H54 (cell line): ENCODE data around the gene PXDN.
A peak's percentile ranks its signal among the peaks of the same experiment; 100 is the strongest.
"Not testable (repeated sequence)": the region's sequence is repeated elsewhere in the genome, so short reads cannot be mapped to it uniquely, and the experiment has no call there.

Experiments used
- DNase-seq: peaks from one replicate; pipeline ENCODE4 v3.0.0; 2011; ENCODE audit warnings: low spot score, mixed read lengths; ENCODE audit not compliant: insufficient read length
- FAIRE-seq: peaks from 3 replicates; lab custom pipeline; 2011; peaks lifted over from hg19 to GRCh38; lab: Jason Lieb, UNC
- POLR2A ChIP-seq: IDR thresholded peaks from 2 replicates; pipeline ENCODE4 v1.6.1; 2011; ENCODE audit warnings: low read depth, mild to moderate bottlenecking, low read length

Gene PXDN

DNA sequence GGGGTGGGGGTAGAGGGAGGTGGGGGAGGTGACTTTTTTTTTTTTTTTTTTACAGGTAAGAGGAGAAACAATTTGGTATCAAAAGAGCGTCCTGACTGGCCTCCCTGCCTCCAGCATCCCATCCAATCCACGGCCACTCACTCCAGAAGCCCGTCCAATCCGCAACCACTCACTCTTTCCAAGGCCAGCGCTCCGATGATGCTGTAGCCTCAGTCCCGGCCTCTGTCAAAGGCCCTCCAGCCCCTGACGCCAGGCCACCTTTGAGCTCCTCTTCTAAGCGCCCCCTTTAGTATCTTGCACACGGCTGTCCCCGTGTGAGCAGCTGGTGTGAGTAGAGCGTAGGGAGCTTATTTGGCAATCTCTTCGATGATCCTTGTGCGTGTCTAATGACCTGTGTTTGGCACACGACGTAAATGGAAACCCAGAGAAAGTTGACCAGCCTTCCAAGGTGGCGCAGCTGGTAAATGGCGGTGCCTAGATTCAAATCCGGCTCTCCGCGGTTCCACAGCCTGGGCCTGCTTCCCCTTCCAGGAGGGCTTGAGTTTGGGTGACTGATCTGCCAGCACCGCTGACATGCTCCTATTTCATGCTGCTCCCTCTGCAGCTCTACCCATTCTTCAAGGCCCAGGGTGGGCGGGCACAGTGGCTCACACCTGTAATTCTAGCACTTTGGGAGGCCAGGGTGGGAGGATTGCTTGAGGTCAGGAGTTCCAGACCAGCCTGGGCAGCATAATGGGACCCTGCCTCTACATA lies 23.8 kb upstream of the PXDN start:
- FAIRE-seq (no peak), DNase-seq (no peak)
- no peak for TF ChIP-seq POLR2A

DNA sequence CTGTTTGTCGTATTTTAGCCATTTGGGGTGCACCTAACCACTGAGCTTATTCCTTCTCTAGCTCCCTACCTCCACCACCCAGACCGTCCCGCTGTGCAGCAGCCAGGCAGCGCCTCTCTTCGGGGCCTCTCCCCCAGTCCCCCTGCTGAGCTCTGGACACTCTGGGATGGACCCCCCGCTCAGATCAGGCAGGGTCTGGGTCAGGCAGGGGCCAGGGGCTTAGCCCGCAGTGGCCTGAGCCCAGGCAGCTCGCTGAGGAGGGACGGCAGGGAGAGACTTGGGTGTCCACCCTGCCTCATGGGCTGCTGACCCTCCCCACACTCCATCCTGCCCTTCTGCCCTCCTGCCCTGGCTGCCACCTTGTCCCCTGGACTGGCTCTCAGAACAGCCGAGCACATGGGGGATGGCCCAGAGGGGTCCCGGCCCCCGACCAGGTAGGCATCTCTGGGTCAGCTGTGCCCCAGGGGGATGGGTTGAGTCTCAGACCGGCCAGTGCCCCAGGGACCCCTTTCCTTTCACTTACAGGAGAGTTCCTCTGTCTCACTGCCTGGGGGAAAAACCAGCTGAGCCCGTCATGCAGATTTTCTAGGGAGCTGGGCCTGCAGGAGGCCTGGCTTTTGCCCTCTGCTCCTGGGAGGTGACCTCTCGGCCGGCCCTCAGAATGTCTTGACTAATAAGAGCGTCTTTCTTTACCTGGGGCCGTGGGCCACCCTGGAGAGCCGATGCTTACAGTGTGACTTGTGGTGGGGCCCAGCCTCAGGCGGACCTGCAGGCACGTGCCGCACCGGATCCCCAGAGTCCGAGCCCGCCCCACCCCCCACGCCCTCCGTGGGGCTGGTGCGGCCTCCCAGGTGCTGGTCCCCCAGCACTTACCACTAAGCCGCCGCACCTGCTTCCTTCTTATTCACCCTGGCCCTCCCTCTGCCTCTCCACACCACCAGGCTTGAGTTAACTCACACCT lies 22.8 kb upstream of the PXDN start:
- no peak for FAIRE-seq
- no peak for TF ChIP-seq POLR2A
- DNase-seq: no peak

DNA sequence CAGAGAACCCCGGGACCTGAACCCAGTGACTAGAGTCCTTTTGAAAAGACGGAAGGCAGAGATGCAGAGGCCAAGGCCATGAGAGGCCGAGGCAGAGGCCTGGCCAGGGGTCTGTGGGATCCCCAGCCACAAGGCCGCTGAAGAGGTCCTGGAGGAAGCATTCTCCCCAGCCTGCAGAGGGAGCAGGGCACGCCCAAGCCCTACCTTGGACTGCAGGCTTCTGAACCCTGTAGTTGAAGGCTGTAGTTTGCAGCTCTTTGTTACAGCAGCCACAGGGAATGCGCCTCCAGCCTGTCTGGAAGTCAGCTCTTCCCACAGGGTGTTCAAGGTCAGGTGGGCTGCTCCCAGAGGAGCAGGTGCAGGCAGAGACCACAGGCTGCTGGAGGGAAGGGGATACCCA lies 22.1 kb upstream of the PXDN start:
- DNase-seq (no peak), FAIRE-seq (no peak)
- no peak for TF ChIP-seq POLR2A

GRCh38 chr2:1765201-1765600 lies 20.9 kb upstream of the PXDN start:
- DNase-seq, FAIRE-seq: not testable (repeated sequence)

GRCh38 chr2:1759611-1759930 lies 15.3 kb upstream of the PXDN start:
- no peak for TF ChIP-seq POLR2A
- FAIRE-seq: no peak

GRCh38 chr2:1758774-1759610 lies 14.7 kb upstream of the PXDN start:
- no peak for TF ChIP-seq POLR2A
- DNase-seq (no peak), FAIRE-seq (no peak)

More at GRCh38 chr2:1759611-1759930, 15.3 kb upstream of the PXDN start:
- no peak for DNase-seq

GRCh38 chr2:1758171-1758570 lies 13.9 kb upstream of the PXDN start:
- TF ChIP-seq POLR2A: no peak
- no peak for DNase-seq
- no peak for FAIRE-seq

DNA sequence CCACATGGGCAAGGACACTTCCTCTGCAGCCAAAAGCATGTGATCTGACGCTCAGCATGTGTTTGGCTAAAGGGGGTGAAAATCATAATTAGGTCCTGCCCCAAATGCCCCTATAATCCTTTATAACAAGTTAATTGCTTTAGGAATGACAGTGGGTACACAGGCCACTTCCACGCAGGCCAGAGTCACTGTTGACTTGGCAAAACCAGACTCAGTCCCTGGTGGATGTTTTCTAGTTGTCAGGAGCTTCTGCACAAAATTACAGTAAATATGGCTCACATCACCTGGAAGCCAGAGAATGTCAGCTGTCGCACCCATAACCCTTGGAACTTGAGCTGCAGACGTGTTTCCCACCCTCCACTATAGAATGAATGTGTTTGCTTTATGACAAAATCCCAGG lies 13.3 kb upstream of the PXDN start:
- FAIRE-seq (no peak), DNase-seq (no peak)

DNA sequence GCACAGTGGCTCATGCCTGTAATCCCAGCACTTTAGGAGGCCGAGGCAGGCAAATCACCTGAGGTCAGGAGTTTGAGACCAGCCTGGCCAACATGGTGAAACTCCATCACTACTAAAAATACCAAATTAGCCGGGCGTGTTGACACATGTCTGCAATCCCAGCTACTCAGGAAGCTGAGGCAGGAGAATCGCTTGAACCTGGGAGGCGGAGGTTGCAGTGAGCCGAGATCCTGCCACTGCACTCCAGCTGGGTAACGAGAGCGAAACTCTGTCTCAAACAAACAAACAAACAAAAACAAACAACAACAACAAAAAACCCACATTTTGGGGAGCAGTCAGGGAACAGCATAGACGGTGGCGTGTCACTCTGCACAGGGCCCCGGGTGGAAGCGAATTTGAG lies 12.8 kb upstream of the PXDN start:
- DNase-seq, FAIRE-seq: not testable (repeated sequence)

More for the DNA sequence above, 13.3 kb upstream of the PXDN start:
- TF ChIP-seq POLR2A: no peak

DNA sequence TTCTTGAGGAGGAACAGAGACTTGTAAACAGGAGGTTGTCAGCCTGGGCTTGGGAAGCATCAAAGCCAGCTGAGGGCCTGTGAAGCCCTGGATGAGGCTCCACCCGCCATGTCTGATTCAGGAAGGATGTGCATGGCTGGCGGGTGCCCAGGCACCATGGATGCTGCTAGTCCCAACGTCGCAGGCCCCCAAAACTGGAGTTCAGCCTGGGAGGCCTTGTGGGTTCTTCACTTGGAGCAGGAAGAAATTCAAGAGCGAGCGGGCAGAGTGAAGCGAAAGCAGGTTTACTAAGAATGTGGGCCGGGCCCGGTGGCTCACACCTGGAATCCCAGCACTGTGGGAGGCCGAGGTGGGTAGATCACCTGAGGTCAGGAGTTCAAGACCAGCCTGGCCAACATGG lies 12.1 kb upstream of the PXDN start:
- no peak for DNase-seq
- FAIRE-seq: no peak
- no peak for TF ChIP-seq POLR2A

GRCh38 chr2:1755436-1756191 lies 11.3 kb upstream of the PXDN start:
- TF ChIP-seq POLR2A: no peak
- no peak for FAIRE-seq
- peak; percentile 59 for DNase-seq

DNA sequence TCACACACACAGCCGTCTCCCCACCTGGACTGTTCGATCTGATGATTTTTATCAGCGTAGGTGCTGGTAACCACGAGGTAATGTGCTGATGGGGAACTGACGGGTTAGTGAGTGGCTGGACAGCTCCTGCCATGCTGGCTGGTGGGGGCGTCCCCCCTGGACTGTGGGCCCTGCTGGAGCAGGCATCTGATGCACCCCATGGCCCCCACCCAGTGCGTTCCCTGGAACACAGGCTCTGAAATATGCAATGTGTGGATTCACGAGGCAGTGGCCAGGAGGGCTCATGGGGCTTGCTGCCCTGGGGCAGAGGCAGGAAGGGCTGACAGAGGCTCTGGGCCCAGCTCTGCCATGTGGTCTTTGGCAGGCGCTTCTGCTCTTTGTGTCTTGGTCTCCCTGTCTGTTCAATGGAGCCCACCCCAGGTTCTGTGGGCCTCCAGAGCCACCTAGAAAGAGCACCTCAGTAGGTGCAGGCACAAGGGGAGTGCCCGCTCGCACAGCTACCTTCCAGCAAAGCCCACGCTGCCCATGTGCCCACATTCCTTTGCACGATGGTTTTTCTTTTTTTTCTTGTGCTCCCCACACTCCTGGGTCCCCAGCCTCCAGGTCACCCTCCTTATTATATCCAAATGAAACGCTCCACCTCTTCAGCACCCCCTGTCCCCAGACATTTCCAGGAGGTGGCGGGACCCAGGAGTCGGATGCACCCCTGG lies 10.3 kb upstream of the PXDN start:
- no peak for TF ChIP-seq POLR2A
- FAIRE-seq: no peak
- DNase-seq: no peak
